Liver (tissue), 9 donors: Measurements from ENCODE around the gene HIRIP3. TPM values are rescaled to one million over a fixed set of nuclear protein-coding genes. Genes with fewer than 3 reads are reported as not detected.

Experiments
- DNase-seq: peaks from one replicate; pipeline ENCODE4 v3.0.0-alpha.2; 2017; ENCODE audit warnings: low spot score
- H3K27ac ChIP-seq, 2 donors: one replicate each; pipeline ENCODE4 v1.7.0; 2013; ENCODE audit warnings: inconsistent platforms in 2 of 2, low read length in 2 of 2, control low read depth in 1 of 2, low read depth in 1 of 2, mild to moderate bottlenecking in 1 of 2
- H3K27me3 ChIP-seq, 4 donors: one replicate each; pipeline versions ENCODE4 v1.6.1 to v1.7.0; 2013; ENCODE audit warnings: low read length in 3 of 4, inconsistent platforms in 1 of 4, mild to moderate bottlenecking in 1 of 4, moderate library complexity in 1 of 4; ENCODE audit not compliant: control insufficient read depth in 4 of 4, insufficient read depth in 4 of 4
- H3K36me3 ChIP-seq, 4 donors: one replicate each; pipeline versions ENCODE4 v1.6.1 to v1.7.0; 2013; ENCODE audit warnings: low read length in 3 of 4, mild to moderate bottlenecking in 3 of 4, low read depth in 1 of 4, moderate library complexity in 1 of 4; ENCODE audit not compliant: control insufficient read depth in 4 of 4, insufficient read depth in 3 of 4
- H3K4me1 ChIP-seq, 4 donors: one replicate each; pipeline versions ENCODE4 v1.6.1 to v1.7.0; 2013; ENCODE audit warnings: low read length in 3 of 4, mild to moderate bottlenecking in 3 of 4, moderate library complexity in 1 of 4; ENCODE audit not compliant: control insufficient read depth in 4 of 4, insufficient read depth in 4 of 4
- H3K4me3 ChIP-seq, 3 donors: one replicate each; pipeline versions ENCODE4 v1.6.1 to v1.7.0; 2013; ENCODE audit warnings: low read length in 3 of 3, control low read depth in 1 of 3, low read depth in 1 of 3, mild to moderate bottlenecking in 1 of 3
- H3K9ac ChIP-seq, 2 donors: one replicate each; pipeline ENCODE4 v1.7.0; 2013; ENCODE audit warnings: low read length in 2 of 2, mild to moderate bottlenecking in 2 of 2, moderate library complexity in 2 of 2, control low read depth in 1 of 2, low read depth in 1 of 2
- H3K9me3 ChIP-seq, 4 donors: one replicate each; pipeline versions ENCODE4 v1.6.1 to v1.7.0; 2013; ENCODE audit warnings: low read length in 3 of 4; ENCODE audit not compliant: control insufficient read depth in 4 of 4
- EGR1 ChIP-seq, 2 donors: IDR thresholded peaks; 2 replicates each; pipeline ENCODE4 v1.6.1; 2016 to 2018; ENCODE audit warnings: antibody characterized with exemption in 2 of 2, low read depth in 2 of 2
- FOXA1 ChIP-seq: IDR thresholded peaks from 2 replicates; pipeline ENCODE4 v1.6.1; 2016; ENCODE audit warnings: antibody characterized with exemption
- FOXA2 ChIP-seq: IDR thresholded peaks from 2 replicates; pipeline ENCODE4 v1.6.1; 2016; ENCODE audit warnings: antibody characterized with exemption
- GABPA ChIP-seq, 2 donors: IDR thresholded peaks in 1 of 2; conservative IDR thresholded peaks in 1 of 2; 2 replicates each; pipeline ENCODE4 v1.6.1; 2016; ENCODE audit warnings: antibody characterized with exemption in 2 of 2, mild to moderate bottlenecking in 1 of 2, moderate library complexity in 1 of 2
- HNF4A ChIP-seq, 2 donors: conservative IDR thresholded peaks; 2 replicates each; pipeline ENCODE4 v1.6.1; 2016; ENCODE audit warnings: antibody characterized with exemption in 2 of 2, mild to moderate bottlenecking in 2 of 2
- HNF4G ChIP-seq: IDR thresholded peaks from 2 replicates; pipeline ENCODE4 v1.6.1; 2016; ENCODE audit warnings: antibody characterized with exemption
- JUND ChIP-seq, 2 donors: IDR thresholded peaks; 2 replicates each; pipeline ENCODE4 v1.6.1; 2016; ENCODE audit warnings: antibody characterized with exemption in 2 of 2
- NR2F2 ChIP-seq: IDR thresholded peaks from 2 replicates; pipeline ENCODE4 v1.6.1; 2016; ENCODE audit warnings: antibody characterized with exemption
- RAD21 ChIP-seq, 2 donors: IDR thresholded peaks; 2 replicates each; pipeline ENCODE4 v1.6.1; 2016; ENCODE audit warnings: antibody characterized with exemption in 2 of 2, mild to moderate bottlenecking in 2 of 2
- RXRA ChIP-seq, 2 donors: IDR thresholded peaks; 2 replicates each; pipeline ENCODE4 v1.6.1; 2017 to 2018; ENCODE audit warnings: antibody characterized with exemption in 2 of 2, mild to moderate bottlenecking in 1 of 2
- SP1 ChIP-seq: IDR thresholded peaks from 2 replicates; pipeline ENCODE4 v1.6.1; 2018; ENCODE audit warnings: antibody characterized with exemption, mild to moderate bottlenecking
- TAF1 ChIP-seq: conservative IDR thresholded peaks from 2 replicates; pipeline ENCODE4 v1.6.1; 2016; ENCODE audit warnings: antibody characterized with exemption, mild to moderate bottlenecking
- YY1 ChIP-seq: IDR thresholded peaks from 2 replicates; pipeline ENCODE4 v1.6.1; 2016; ENCODE audit warnings: antibody characterized with exemption, mild to moderate bottlenecking
- WGBS: extraction: QIAGEN DNeasy Blood & Tissue Kit; methylation state at CpG from one replicate; pipeline ENCODE4 v1.1.7; 2013; 5-methylcytosine and 5-hydroxymethylcytosine counted together
- polyA plus RNA-seq, 2 donors: library from polyadenylated mRNA; stranded (reverse) in 1 of 2; unstranded in 1 of 2; fragments of 200-250 nt in 1 of 2; fragments of >200 nt in 1 of 2; fragmentation: Nextera tagmentation in 1 of 2; extraction: Ambion mirVana in 1 of 2; gene quantifications; one replicate each; pipeline versions ENCODE4 v1.2.1 to v1.2.3, GENCODE V29; 2013 to 2015
- total RNA-seq, 2 donors: library from RNA; depleted of rRNA; stranded (reverse); fragments of >200 nt; gene quantifications; one replicate each; pipeline ENCODE4 v1.2.3, GENCODE V29; 2014
- TF ChIP-seq, protein P1 (sequence below): IDR thresholded peaks from 2 replicates; pipeline ENCODE4 v1.6.1; 2016; ENCODE audit warnings: antibody characterized with exemption, mild to moderate bottlenecking
- TF ChIP-seq, protein P2 (sequence below): IDR thresholded peaks from 2 replicates; pipeline ENCODE4 v1.6.1; 2016; ENCODE audit warnings: antibody characterized with exemption
- TF ChIP-seq, protein P3 (sequence below): fragments of 150-350 bp; IDR thresholded peaks from 2 replicates; pipeline ENCODE4 v1.5.1; 2017; ENCODE audit warnings: improper control_type of control experiment, low read depth, low read length; ENCODE audit not compliant: missing input control
- TF ChIP-seq, protein P4 (sequence below): IDR thresholded peaks from 2 replicates; pipeline ENCODE4 v1.6.1; 2016; ENCODE audit warnings: antibody characterized with exemption
- TF ChIP-seq, protein P5 (sequence below): IDR thresholded peaks from 2 replicates; pipeline ENCODE4 v1.6.1; 2016; ENCODE audit warnings: antibody characterized with exemption
- donor health status: healthy.
- donor health status: healthy.
- donor health status: healthy.
- donor health status: healthy.
- donor health status: healthy.

HIRIP3 gene
- total and polyA plus RNA-seq, 4 donors = 5.7 to 10.5 (median 9.1) TPM

DNA sequence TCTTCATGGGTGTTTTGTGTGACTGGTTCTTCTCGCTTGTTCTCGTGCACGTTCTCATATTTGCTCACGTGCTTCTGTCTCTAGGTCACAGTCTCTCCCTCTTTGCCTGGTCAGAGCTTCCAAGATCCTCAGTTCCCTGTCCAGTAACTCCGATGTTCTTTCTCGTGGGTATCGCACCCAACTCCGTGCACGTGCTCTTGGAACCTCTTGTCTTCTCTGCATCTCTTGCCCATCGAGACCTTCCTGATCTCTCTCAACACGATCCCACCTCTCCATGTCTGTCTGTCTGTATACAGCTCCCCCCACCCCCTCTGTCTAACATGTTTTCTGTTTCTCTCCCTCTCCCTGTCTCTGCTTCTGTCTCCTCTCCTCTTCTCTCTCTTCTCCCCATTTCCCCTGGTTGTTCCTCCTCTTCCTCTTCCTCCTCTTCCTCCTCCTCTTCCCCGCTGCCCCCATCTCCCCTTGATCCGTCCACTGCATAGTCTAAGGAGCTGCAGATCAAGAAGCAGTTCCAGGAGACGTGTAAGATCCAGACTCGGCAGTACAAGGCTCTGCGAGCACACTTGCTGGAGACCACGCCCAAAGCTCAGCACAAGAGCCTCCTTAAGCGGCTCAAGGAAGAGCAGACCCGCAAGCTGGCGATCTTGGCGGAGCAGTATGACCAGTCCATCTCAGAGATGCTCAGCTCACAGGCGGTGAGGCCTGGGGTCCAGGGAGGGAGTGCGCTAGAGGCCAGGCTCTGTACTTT is 6.1 kb downstream of the HIRIP3 start:
- TF ChIP-seq EGR1 (IDR thresholded peaks at IDR 0.05; ENCODE audit: low read depth in 2 of 2) (no peak), FOXA1 (no peak), YY1 (no peak), TAF1 (no peak), SP1 (no peak), HNF4A (conservative IDR thresholded peaks at IDR 0.05) (no peak), JUND (IDR thresholded peaks at IDR 0.05) (no peak), RXRA (IDR thresholded peaks at IDR 0.05) (no peak), RAD21 (IDR thresholded peaks at IDR 0.05) (no peak), GABPA (IDR thresholded peaks at IDR 0.05 in 1 of 2, conservative IDR thresholded peaks at IDR 0.05 in 1 of 2) (no peak), HNF4G (no peak), FOXA2 (no peak), NR2F2 (no peak)
- TF ChIP-seq, protein P1, sequence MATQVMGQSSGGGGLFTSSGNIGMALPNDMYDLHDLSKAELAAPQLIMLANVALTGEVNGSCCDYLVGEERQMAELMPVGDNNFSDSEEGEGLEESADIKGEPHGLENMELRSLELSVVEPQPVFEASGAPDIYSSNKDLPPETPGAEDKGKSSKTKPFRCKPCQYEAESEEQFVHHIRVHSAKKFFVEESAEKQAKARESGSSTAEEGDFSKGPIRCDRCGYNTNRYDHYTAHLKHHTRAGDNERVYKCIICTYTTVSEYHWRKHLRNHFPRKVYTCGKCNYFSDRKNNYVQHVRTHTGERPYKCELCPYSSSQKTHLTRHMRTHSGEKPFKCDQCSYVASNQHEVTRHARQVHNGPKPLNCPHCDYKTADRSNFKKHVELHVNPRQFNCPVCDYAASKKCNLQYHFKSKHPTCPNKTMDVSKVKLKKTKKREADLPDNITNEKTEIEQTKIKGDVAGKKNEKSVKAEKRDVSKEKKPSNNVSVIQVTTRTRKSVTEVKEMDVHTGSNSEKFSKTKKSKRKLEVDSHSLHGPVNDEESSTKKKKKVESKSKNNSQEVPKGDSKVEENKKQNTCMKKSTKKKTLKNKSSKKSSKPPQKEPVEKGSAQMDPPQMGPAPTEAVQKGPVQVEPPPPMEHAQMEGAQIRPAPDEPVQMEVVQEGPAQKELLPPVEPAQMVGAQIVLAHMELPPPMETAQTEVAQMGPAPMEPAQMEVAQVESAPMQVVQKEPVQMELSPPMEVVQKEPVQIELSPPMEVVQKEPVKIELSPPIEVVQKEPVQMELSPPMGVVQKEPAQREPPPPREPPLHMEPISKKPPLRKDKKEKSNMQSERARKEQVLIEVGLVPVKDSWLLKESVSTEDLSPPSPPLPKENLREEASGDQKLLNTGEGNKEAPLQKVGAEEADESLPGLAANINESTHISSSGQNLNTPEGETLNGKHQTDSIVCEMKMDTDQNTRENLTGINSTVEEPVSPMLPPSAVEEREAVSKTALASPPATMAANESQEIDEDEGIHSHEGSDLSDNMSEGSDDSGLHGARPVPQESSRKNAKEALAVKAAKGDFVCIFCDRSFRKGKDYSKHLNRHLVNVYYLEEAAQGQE = no peak
- TF ChIP-seq, protein P2, sequence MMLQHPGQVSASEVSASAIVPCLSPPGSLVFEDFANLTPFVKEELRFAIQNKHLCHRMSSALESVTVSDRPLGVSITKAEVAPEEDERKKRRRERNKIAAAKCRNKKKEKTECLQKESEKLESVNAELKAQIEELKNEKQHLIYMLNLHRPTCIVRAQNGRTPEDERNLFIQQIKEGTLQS = no peak
- TF ChIP-seq, protein P3, sequence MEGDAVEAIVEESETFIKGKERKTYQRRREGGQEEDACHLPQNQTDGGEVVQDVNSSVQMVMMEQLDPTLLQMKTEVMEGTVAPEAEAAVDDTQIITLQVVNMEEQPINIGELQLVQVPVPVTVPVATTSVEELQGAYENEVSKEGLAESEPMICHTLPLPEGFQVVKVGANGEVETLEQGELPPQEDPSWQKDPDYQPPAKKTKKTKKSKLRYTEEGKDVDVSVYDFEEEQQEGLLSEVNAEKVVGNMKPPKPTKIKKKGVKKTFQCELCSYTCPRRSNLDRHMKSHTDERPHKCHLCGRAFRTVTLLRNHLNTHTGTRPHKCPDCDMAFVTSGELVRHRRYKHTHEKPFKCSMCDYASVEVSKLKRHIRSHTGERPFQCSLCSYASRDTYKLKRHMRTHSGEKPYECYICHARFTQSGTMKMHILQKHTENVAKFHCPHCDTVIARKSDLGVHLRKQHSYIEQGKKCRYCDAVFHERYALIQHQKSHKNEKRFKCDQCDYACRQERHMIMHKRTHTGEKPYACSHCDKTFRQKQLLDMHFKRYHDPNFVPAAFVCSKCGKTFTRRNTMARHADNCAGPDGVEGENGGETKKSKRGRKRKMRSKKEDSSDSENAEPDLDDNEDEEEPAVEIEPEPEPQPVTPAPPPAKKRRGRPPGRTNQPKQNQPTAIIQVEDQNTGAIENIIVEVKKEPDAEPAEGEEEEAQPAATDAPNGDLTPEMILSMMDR = no peak
- TF ChIP-seq, protein P4, sequence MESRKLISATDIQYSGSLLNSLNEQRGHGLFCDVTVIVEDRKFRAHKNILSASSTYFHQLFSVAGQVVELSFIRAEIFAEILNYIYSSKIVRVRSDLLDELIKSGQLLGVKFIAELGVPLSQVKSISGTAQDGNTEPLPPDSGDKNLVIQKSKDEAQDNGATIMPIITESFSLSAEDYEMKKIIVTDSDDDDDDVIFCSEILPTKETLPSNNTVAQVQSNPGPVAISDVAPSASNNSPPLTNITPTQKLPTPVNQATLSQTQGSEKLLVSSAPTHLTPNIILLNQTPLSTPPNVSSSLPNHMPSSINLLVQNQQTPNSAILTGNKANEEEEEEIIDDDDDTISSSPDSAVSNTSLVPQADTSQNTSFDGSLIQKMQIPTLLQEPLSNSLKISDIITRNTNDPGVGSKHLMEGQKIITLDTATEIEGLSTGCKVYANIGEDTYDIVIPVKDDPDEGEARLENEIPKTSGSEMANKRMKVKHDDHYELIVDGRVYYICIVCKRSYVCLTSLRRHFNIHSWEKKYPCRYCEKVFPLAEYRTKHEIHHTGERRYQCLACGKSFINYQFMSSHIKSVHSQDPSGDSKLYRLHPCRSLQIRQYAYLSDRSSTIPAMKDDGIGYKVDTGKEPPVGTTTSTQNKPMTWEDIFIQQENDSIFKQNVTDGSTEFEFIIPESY = no peak
- TF ChIP-seq, protein P5, sequence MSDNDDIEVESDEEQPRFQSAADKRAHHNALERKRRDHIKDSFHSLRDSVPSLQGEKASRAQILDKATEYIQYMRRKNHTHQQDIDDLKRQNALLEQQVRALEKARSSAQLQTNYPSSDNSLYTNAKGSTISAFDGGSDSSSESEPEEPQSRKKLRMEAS = no peak
- H3K9me3 ChIP-seq = no peaks in the 10 kb centered on the region
- no peak for DNase-seq
- 87% methylated on average over 23 of the region's 23 CpGs for WGBS
- no peak overlapping the region for H3K9ac ChIP-seq
- H3K27ac ChIP-seq = no peak overlapping the region
- H3K4me1 ChIP-seq = peaks cover under 1 to 6% (median 2%) of the 10 kb centered on the region in 4 donors
- no peak overlapping the region for H3K4me3 ChIP-seq
- no peaks in the 10 kb centered on the region for H3K27me3 ChIP-seq
- peaks cover 28 to 82% (median 40%) of the 10 kb centered on the region in 4 donors for H3K36me3 ChIP-seq
